Measurements from ENCODE around the gene BPI. TPM values are rescaled to one million over a fixed set of nuclear protein-coding genes. Genes with fewer than 3 reads are reported as not detected.
A peak's percentile ranks its signal among the peaks of the same experiment; 100 is the strongest.
"Not testable (repeated sequence)": the region's sequence is repeated elsewhere in the genome, so short reads cannot be mapped to it uniquely, and the experiment has no call there.

BPI gene
- polyA plus RNA-seq, 1 experiment = 0.04 TPM

DNA sequence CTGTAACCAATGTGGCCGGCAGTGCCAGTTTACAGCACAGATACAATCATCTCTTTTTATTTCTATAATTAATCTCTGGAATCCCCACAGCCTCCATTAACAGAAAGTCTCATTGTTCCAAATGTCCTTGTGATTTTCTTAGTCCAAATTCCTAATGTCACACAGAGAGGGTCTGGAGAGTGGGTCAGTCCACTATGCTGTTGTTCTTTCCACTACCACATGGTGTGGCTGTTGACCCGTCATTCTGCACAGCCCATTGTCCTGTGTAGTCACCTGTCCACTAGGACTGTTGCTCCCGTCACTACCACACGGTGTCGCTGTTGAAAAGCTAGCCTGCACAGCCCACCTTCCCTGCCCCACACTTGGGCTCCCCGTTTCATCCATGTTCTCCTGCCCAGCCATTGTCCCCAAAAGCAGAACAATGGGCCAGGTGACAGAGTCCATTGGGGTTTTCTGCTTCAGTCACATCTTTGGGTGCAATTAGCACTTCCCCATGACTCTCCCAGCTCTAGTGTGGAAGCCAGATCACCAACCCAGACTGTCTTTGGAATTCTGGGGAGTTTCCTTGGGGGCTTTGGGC lies 33.7 kb downstream of the BPI start:
- TF ChIP-seq, protein P1, sequence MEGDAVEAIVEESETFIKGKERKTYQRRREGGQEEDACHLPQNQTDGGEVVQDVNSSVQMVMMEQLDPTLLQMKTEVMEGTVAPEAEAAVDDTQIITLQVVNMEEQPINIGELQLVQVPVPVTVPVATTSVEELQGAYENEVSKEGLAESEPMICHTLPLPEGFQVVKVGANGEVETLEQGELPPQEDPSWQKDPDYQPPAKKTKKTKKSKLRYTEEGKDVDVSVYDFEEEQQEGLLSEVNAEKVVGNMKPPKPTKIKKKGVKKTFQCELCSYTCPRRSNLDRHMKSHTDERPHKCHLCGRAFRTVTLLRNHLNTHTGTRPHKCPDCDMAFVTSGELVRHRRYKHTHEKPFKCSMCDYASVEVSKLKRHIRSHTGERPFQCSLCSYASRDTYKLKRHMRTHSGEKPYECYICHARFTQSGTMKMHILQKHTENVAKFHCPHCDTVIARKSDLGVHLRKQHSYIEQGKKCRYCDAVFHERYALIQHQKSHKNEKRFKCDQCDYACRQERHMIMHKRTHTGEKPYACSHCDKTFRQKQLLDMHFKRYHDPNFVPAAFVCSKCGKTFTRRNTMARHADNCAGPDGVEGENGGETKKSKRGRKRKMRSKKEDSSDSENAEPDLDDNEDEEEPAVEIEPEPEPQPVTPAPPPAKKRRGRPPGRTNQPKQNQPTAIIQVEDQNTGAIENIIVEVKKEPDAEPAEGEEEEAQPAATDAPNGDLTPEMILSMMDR (IDR thresholded peaks at IDR 0.05; ENCODE audit: low read depth, low read length) = peak; percentile 34
- Histone ChIP-seq H3K27me3 (ENCODE audit: control insufficient read depth, insufficient read depth, low read length) (peaks cover 20% of the 10 kb centered on the region), H3K27ac (ENCODE audit: low read depth, low read length) (no peak overlapping the region), H3K9me3 (ENCODE audit: control insufficient read depth, insufficient read depth, low read length) (peaks cover 7% of the 10 kb centered on the region), H3K4me3 (ENCODE audit: low read depth, low read length) (no peak overlapping the region)
- CTCF ChIA-PET = interaction anchor here (1.5 to 1.9 kb wide), 2 partner anchors 21 to 71 kb away, joined by 4 to 8 read pairs; no protein-coding TSS in a partner anchor
- DNase-seq (ENCODE audit: low read depth, low spot score) = no peak
- POLR2A ChIA-PET = no interaction called here

DNA sequence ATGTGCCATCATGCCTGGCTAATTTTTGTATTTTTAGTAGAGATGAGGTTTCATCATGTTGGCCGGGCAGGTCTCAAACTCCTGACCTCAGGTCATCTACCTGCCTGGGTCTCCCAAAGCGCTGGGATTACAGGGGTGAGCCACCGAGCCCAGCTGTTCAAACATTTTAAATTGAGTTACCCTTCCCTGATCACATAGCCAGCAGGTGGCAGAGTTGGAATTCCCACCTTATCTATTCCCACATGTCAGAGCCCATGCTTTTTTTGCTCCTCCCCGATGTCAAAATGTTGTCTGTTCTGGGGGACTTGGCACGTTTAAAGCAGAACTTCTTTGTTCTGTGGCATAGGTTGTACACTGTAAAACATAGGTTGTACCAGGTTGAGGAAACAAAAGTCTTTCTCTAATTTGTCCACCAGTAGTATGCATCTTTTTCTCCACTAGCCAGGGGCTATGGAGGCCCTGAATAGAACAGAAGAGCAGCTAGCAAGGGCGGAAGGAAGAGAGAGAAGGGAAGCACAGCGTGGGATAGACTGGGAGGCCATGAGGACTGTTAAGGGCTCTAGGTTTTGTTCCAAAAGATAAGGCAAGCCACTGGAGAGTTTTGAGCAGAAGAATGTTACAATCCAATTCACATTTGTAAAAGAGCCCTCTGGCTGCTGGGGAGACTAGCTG lies 35.0 kb downstream of the BPI start:
- Histone ChIP-seq H3K27ac (ENCODE audit: low read depth, low read length) (no peak overlapping the region), H3K4me3 (ENCODE audit: low read depth, low read length) (no peak overlapping the region), H3K9me3 (ENCODE audit: control insufficient read depth, insufficient read depth, low read length) (peaks cover 7% of the 10 kb centered on the region), H3K27me3 (ENCODE audit: control insufficient read depth, insufficient read depth, low read length) (peaks cover 18% of the 10 kb centered on the region)
- DNase-seq (ENCODE audit: low read depth, low spot score) = no peak
- ChIA-PET POLR2A (no interaction called here), CTCF (interaction anchor here (0.6 to 1.9 kb wide), 2 partner anchors 18 to 69 kb away, joined by 3 to 8 read pairs; no protein-coding TSS in a partner anchor)
- TF ChIP-seq, protein P1 (IDR thresholded peaks at IDR 0.05; ENCODE audit: low read depth, low read length) = peak; percentile 34

DNA sequence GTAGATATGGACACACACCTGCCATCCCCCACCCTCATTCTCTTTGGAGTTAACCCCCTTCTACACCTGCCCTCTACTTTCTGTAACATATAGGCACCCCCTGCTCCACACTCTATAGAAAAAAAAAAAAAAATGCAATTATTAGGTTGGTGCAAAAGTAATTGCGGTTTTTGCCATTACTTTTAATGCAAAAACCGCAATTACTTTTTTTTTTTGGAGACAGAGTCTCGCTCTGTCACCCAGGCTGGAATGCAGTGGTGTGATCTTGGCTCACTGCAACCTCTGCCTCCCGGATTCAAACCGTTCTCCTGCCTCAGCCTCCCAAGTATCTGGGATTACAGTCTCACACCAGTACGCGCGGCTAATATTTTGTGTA lies 35.6 kb downstream of the BPI start:
- H3K4me3 ChIP-seq (ENCODE audit: low read depth, low read length); DNase-seq (ENCODE audit: low read depth, low spot score); POLR2A ChIA-PET; H3K9me3 ChIP-seq (ENCODE audit: control insufficient read depth, insufficient read depth, low read length); H3K27ac ChIP-seq (ENCODE audit: low read depth, low read length): not testable (repeated sequence)
- H3K27me3 ChIP-seq (ENCODE audit: control insufficient read depth, insufficient read depth, low read length) = peaks cover 16% of the 10 kb centered on the region
- CTCF ChIA-PET = interaction anchor here (1.9 kb wide), 1 partner anchor 69 kb away, joined by 8 read pairs; no protein-coding TSS in a partner anchor

DNA sequence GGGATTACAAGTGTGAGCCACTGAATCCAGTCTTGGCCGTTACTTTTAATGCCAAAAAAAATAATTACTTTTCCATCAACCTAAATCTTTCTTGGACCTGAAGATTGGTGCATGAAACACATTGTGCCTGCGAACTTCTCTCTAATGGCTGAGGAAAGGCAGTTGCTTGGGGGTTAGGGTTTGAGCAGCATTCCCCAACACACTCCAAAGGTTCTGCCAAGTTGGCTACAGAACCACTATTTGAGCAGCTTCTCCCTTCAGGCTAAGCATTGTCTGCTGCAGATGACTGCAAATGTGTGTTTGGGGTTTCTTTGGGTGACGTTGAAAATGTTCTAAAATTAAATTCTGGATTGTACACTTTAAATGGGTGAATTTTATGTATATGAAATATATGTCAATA lies 36.0 kb downstream of the BPI start:
- TF ChIP-seq, protein P1 (IDR thresholded peaks at IDR 0.05; ENCODE audit: low read depth, low read length) = no peak
- no peak overlapping the region for H3K27ac ChIP-seq (ENCODE audit: low read depth, low read length)
- no peak for DNase-seq (ENCODE audit: low read depth, low spot score)
- peaks cover 16% of the 10 kb centered on the region for H3K27me3 ChIP-seq (ENCODE audit: control insufficient read depth, insufficient read depth, low read length)
- peaks cover 7% of the 10 kb centered on the region for H3K9me3 ChIP-seq (ENCODE audit: control insufficient read depth, insufficient read depth, low read length)
- ChIA-PET CTCF (interaction anchor here (1.3 kb wide), 1 partner anchor 68 kb away, joined by 7 read pairs; no protein-coding TSS in a partner anchor), POLR2A (no interaction called here)
- no peak overlapping the region for H3K4me3 ChIP-seq (ENCODE audit: low read depth, low read length)

DNA sequence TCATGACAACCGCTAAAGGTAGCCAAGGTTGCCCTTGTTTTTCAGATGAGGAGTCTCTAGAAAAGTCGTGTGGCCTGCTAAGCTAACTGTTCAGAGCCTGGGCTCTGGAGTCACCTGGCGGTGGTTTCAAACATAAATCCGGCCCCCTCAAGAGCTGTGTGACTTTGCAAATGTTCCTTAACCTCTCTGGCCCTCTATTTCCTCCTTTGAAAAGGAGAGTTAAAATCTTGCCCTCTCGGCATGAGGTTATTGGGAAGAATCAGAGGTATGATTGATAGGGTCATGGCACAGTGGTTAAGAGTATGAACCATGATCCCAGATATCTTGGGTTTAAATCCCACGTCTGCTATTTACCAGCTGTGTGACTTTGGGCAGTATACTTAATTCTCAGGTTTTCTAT lies 36.7 kb downstream of the BPI start:
- no peak for DNase-seq (ENCODE audit: low read depth, low spot score)
- Histone ChIP-seq H3K27ac (ENCODE audit: low read depth, low read length) (no peak overlapping the region), H3K9me3 (ENCODE audit: control insufficient read depth, insufficient read depth, low read length) (peaks cover 7% of the 10 kb centered on the region), H3K4me3 (ENCODE audit: low read depth, low read length) (no peak overlapping the region), H3K27me3 (ENCODE audit: control insufficient read depth, insufficient read depth, low read length) (peaks cover 14% of the 10 kb centered on the region)
- TF ChIP-seq, protein P1 (IDR thresholded peaks at IDR 0.05; ENCODE audit: low read depth, low read length) = no peak
- ChIA-PET POLR2A (no interaction called here), CTCF (interaction anchor here (1.0 to 1.3 kb wide), 2 partner anchors 19 to 67 kb away, joined by 3 to 7 read pairs; no protein-coding TSS in a partner anchor)

Data from AG04450 (cell line).